ENCODE data around the gene TDRD7.
"Not testable (repeated sequence)": the region's sequence is repeated elsewhere in the genome, so short reads cannot be mapped to it uniquely, and the experiment has no call there.

Gene TDRD7

GRCh38 chr9:97480174-97480573 lies 68.3 kb downstream of the TDRD7 start:
- DNase-seq = no peak

- DNase-seq = no peak
These were observed 68.9 kb downstream of the TDRD7 start for GRCh38 chr9:97480749-97481148.

GRCh38 chr9:97484134-97484533 lies 72.2 kb downstream of the TDRD7 start:
- DNase-seq = no peak

- DNase-seq = no peak
These were observed 75.2 kb downstream of the TDRD7 start for GRCh38 chr9:97487107-97487506.

GRCh38 chr9:97487861-97488260 lies 76.0 kb downstream of the TDRD7 start:
- DNase-seq = no peak

- no peak for DNase-seq
These were observed 79.5 kb downstream of the TDRD7 start for GRCh38 chr9:97491216-97491999.

GRCh38 chr9:97497558-97498375 lies 85.9 kb downstream of the TDRD7 start:
- DNase-seq = not testable (repeated sequence)

- not testable (repeated sequence) for DNase-seq
These were observed 87.0 kb downstream of the TDRD7 start for GRCh38 chr9:97498846-97499245.

- DNase-seq = no peak
These were observed 88.4 kb downstream of the TDRD7 start for GRCh38 chr9:97500263-97500662.

GRCh38 chr9:97500765-97501176 lies 88.9 kb downstream of the TDRD7 start:
- no peak for DNase-seq

GRCh38 chr9:97501177-97501971 lies 89.5 kb downstream of the TDRD7 start, which contains the start of gene TMOD1:
TMOD1 (plus strand) TSS chr9:97501666; CDS start chr9:97524189, 22,523 bp downstream.
- peak; percentile 34 for DNase-seq

- DNase-seq = no peak
These were observed 90.0 kb downstream of the TDRD7 start for GRCh38 chr9:97501972-97502221.

- no peak for DNase-seq
These were observed 90.5 kb downstream of the TDRD7 start for GRCh38 chr9:97502222-97502983.

GRCh38 chr9:97502984-97503861 lies 91.3 kb downstream of the TDRD7 start:
- no peak for DNase-seq

- DNase-seq = no peak
These were observed 91.9 kb downstream of the TDRD7 start for GRCh38 chr9:97503862-97504210.

- DNase-seq = no peak
These were observed 92.7 kb downstream of the TDRD7 start for GRCh38 chr9:97504381-97505216.

GRCh38 chr9:97505845-97506244 lies 93.9 kb downstream of the TDRD7 start:
- no peak for DNase-seq

- DNase-seq = no peak
These were observed 94.4 kb downstream of the TDRD7 start for GRCh38 chr9:97506306-97506705.

- no peak for DNase-seq
These were observed 94.9 kb downstream of the TDRD7 start for GRCh38 chr9:97506787-97507186.

GRCh38 chr9:97507428-97507984 lies 95.6 kb downstream of the TDRD7 start:
- no peak for DNase-seq

Data from NCI-H2107 (cell line).